H1 (cell line): ENCODE results near the gene ANKRD36. TPM values are rescaled to one million over a fixed set of nuclear protein-coding genes. Genes with fewer than 3 reads are reported as not detected.
A peak's percentile ranks its signal among the peaks of the same experiment; 100 is the strongest.
"Not testable (repeated sequence)": the region's sequence is repeated elsewhere in the genome, so short reads cannot be mapped to it uniquely, and the experiment has no call there.

Experiments used
- CTCF ChIA-PET: fragments of 300-600 bp; sonication (Branson Sonifier 250); formaldehyde crosslinking; loops from one replicate; lab custom pipeline; 2021; ENCODE audit not compliant: partially characterized antibody; lab: Charles Lee
- POLR2A ChIA-PET: fragments of 300-600 bp; sonication (Branson Sonifier 250); formaldehyde crosslinking; loops from one replicate; lab custom pipeline; 2021; ENCODE audit warnings: inconsistent platforms; ENCODE audit not compliant: partially characterized antibody; lab: Charles Lee
- DNase-seq, 2 experiments: peaks; one replicate each; pipeline versions ENCODE4 v3.0.0 to v3.0.0-alpha.2; 2010 to 2022; ENCODE audit warnings: low spot score in 2 of 2, low read depth in 1 of 2, mixed read lengths in 1 of 2
- FAIRE-seq: peaks from 2 replicates; lab custom pipeline; 2011; peaks lifted over from hg19 to GRCh38; lab: Jason Lieb, UNC
- H2AFZ ChIP-seq: 2 replicates; pipeline ENCODE4 v1.8.1; 2012; ENCODE audit warnings: low read length, inconsistent platforms
- H2AK5ac ChIP-seq: 2 replicates; pipeline ENCODE4 v1.6.1; 2013; ENCODE audit warnings: low read depth, low read length
- H2BK120ac ChIP-seq: replicated peaks from 2 replicates; pipeline ENCODE3; 2013; ENCODE audit warnings: low read depth, low read length, inconsistent platforms
- H2BK12ac ChIP-seq: 2 replicates; pipeline ENCODE4 v1.6.1; 2013; ENCODE audit warnings: low read depth, low read length
- H2BK15ac ChIP-seq: 2 replicates; pipeline ENCODE4 v1.6.1; 2013; ENCODE audit warnings: low read length
- H2BK20ac ChIP-seq: 2 replicates; pipeline ENCODE4 v1.6.1; 2013; ENCODE audit warnings: low read length
- H2BK5ac ChIP-seq: 2 replicates; pipeline ENCODE4 v1.6.1; 2013; ENCODE audit warnings: low read depth, low read length
- H3K14ac ChIP-seq: 2 replicates; pipeline ENCODE4 v1.6.1; 2013; ENCODE audit warnings: inconsistent platforms; ENCODE audit not compliant: insufficient read length
- H3K18ac ChIP-seq: 2 replicates; pipeline ENCODE4 v1.6.1; 2013; ENCODE audit warnings: low read length; ENCODE audit errors: extremely low read depth
- H3K23ac ChIP-seq: 2 replicates; pipeline ENCODE4 v1.6.1; 2013; ENCODE audit warnings: inconsistent platforms; ENCODE audit not compliant: insufficient read length
- H3K23me2 ChIP-seq: 2 replicates; pipeline ENCODE4 v1.6.1; 2013; ENCODE audit warnings: low read depth, low read length
- H3K27ac ChIP-seq: 2 replicates; pipeline ENCODE4 v1.6.1; 2011; ENCODE audit warnings: low read depth, low read length, inconsistent platforms
- H3K27me3 ChIP-seq, 4 experiments: replicated peaks in 1 of 4; 1 replicate in 1 of 4; 2 replicates in 3 of 4; pipeline versions ENCODE4 v1.6.1 to v1.8.1; 2011 to 2013; ENCODE audit warnings: low read length in 3 of 4, mild to moderate bottlenecking in 3 of 4, inconsistent platforms in 2 of 4, mixed read lengths in 2 of 4, moderate library complexity in 1 of 4; ENCODE audit not compliant: control insufficient read depth in 3 of 4, insufficient read depth in 3 of 4; ENCODE audit errors: extremely low read depth in 1 of 4
- H3K36me3 ChIP-seq, 4 experiments: 2 replicates each; pipeline versions ENCODE4 v1.6.1 to v1.8.1; 2011 to 2013; ENCODE audit warnings: mild to moderate bottlenecking in 4 of 4, low read length in 3 of 4, moderate library complexity in 2 of 4, control low read depth in 1 of 4, inconsistent platforms in 1 of 4; ENCODE audit not compliant: insufficient read depth in 4 of 4, control insufficient read depth in 2 of 4
- H3K4ac ChIP-seq: replicated peaks from 2 replicates; pipeline ENCODE3; 2013; ENCODE audit warnings: low read length, low read depth, mixed read lengths, inconsistent platforms; ENCODE audit not compliant: insufficient read length
- H3K4me1 ChIP-seq, 4 experiments: replicated peaks in 1 of 4; 1 replicate in 1 of 4; 2 replicates in 3 of 4; pipeline versions ENCODE4 v1.6.1 to v1.8.1; 2011 to 2013; ENCODE audit warnings: low read length in 3 of 4, inconsistent platforms in 2 of 4, mixed read lengths in 1 of 4; ENCODE audit not compliant: insufficient read depth in 4 of 4, control insufficient read depth in 3 of 4
- H3K4me2 ChIP-seq, 2 experiments: 2 replicates each; pipeline versions ENCODE4 v1.6.1 to v1.8.1; 2011 to 2013; ENCODE audit warnings: low read depth in 2 of 2, low read length in 2 of 2, control low read depth in 1 of 2, inconsistent platforms in 1 of 2, mild to moderate bottlenecking in 1 of 2; ENCODE audit not compliant: insufficient read depth in 1 of 2
- H3K4me3 ChIP-seq, 4 experiments: fragments of 200-600, 300-600 bp in 1 of 4; sonication (generic), shearing (Covaris generic), sonication (Bioruptor Twin) in 1 of 4; 2 replicates each; pipeline versions ENCODE4 v1.5.1 to v1.8.1; 2011 to 2016; ENCODE audit warnings: low read length in 4 of 4, low read depth in 3 of 4, control low read depth in 2 of 4, inconsistent platforms in 2 of 4, mild to moderate bottlenecking in 2 of 4, mixed read lengths in 1 of 4, moderate library complexity in 1 of 4; ENCODE audit not compliant: insufficient read depth in 2 of 4; ENCODE audit errors: extremely low read depth in 1 of 4
- H3K56ac ChIP-seq: replicated peaks from 2 replicates; pipeline ENCODE3; 2013; ENCODE audit warnings: low read depth, mild to moderate bottlenecking, mixed read lengths, low read length, inconsistent platforms; ENCODE audit not compliant: insufficient read length
- H3K79me1 ChIP-seq: 2 replicates; pipeline ENCODE4 v1.6.1; 2013; ENCODE audit warnings: low read depth, low read length, control low read depth
- H3K79me2 ChIP-seq, 2 experiments: 2 replicates each; pipeline versions ENCODE4 v1.6.1 to v1.8.1; 2012 to 2013; ENCODE audit warnings: low read length in 2 of 2, mild to moderate bottlenecking in 2 of 2, inconsistent platforms in 1 of 2; ENCODE audit not compliant: insufficient read depth in 2 of 2, control insufficient read depth in 1 of 2
- H3K9ac ChIP-seq, 4 experiments: replicated peaks in 1 of 4; 1 replicate in 1 of 4; 2 replicates in 3 of 4; pipeline versions ENCODE4 v1.6.1 to v1.8.1; 2011 to 2013; ENCODE audit warnings: low read depth in 3 of 4, low read length in 3 of 4, control low read depth in 2 of 4, mild to moderate bottlenecking in 2 of 4, moderate library complexity in 2 of 4, inconsistent platforms in 1 of 4; ENCODE audit errors: extremely low read depth in 1 of 4
- H3K9me3 ChIP-seq, 2 experiments: 2 replicates each; pipeline versions ENCODE4 v1.6.1 to v1.8.1; 2012 to 2013; ENCODE audit warnings: mild to moderate bottlenecking in 2 of 2, moderate library complexity in 2 of 2, control low read depth in 1 of 2, inconsistent platforms in 1 of 2, low read depth in 1 of 2, low read length in 1 of 2, mixed read lengths in 1 of 2; ENCODE audit not compliant: insufficient read depth in 2 of 2
- H4K20me1 ChIP-seq, 2 experiments: replicated peaks in 1 of 2; 2 replicates each; pipeline versions ENCODE3 to v1.8.1; 2011 to 2013; ENCODE audit warnings: inconsistent platforms in 2 of 2, low read length in 2 of 2, mild to moderate bottlenecking in 1 of 2; ENCODE audit not compliant: insufficient read depth in 2 of 2, control insufficient read depth in 1 of 2
- H4K5ac ChIP-seq: 2 replicates; pipeline ENCODE4 v1.6.1; 2013; ENCODE audit warnings: low read length, low read depth, mixed read lengths, inconsistent platforms; ENCODE audit not compliant: insufficient read length
- H4K8ac ChIP-seq: 2 replicates; pipeline ENCODE4 v1.8.0; 2013; ENCODE audit warnings: mild to moderate bottlenecking, moderate library complexity, low read length, inconsistent platforms; ENCODE audit not compliant: insufficient read depth; ENCODE audit errors: extremely low read depth
- H4K91ac ChIP-seq: replicated peaks from 2 replicates; pipeline ENCODE3; 2013; ENCODE audit warnings: low read length, mixed read lengths, inconsistent platforms; ENCODE audit not compliant: insufficient read length
- KDM5A ChIP-seq: fragments of 200-600 bp; IDR thresholded peaks from 2 replicates; pipeline ENCODE4 v1.7.1; 2012; ENCODE audit warnings: mild to moderate bottlenecking, low read length, inconsistent platforms, mixed read lengths
- RAD21 ChIP-seq, 2 experiments: IDR thresholded peaks in 1 of 2; conservative IDR thresholded peaks in 1 of 2; 2 replicates each; pipeline ENCODE4 v1.6.1; 2011; ENCODE audit warnings: low read depth in 2 of 2, low read length in 2 of 2, improper control_type of control experiment in 1 of 2, inconsistent platforms in 1 of 2, mild to moderate bottlenecking in 1 of 2, moderate library complexity in 1 of 2
- WGBS, 2 experiments: shearing (Covaris generic) in 1 of 2; methylation state at CpG; one replicate each; pipeline versions ENCODE4 v1.1.6 to v1.1.7; 2013 to 2015; ENCODE audit warnings: low lambda C conversion rate in 2 of 2, mixed read lengths in 2 of 2, inconsistent platforms in 1 of 2, low coverage in 1 of 2, missing lambda C conversion rate in 1 of 2; ENCODE audit not compliant: insufficient replicate concordance in 2 of 2, insufficient coverage in 1 of 2, insufficient read length in 1 of 2; ENCODE audit errors: extremely low coverage in 1 of 2, missing lambda C conversion rate in 1 of 2; 5-methylcytosine and 5-hydroxymethylcytosine counted together
- polyA plus RNA-seq, 7 experiments: library from polyadenylated mRNA; depleted of rRNA in 3 of 7; stranded (reverse) in 5 of 7; unstranded in 2 of 7; fragments of >200 nt in 5 of 7; fragments of 200-250 nt in 2 of 7; gene quantifications; 1 replicate in 5 of 7; 2 replicates in 1 of 7; 4 replicates in 1 of 7; pipeline versions ENCODE4 v1.2.1 to v1.2.3, GENCODE V29; 2011 to 2013; ENCODE audit warnings: missing spikeins in 2 of 7, mixed read lengths in 2 of 7
- total RNA-seq: library from RNA; stranded (reverse); fragmentation: NEBNext Ultra II Directional; extraction: Animal tissue kit (Norgen Biotek cat#: 25700); gene quantifications from 2 replicates; pipeline ENCODE4 v1.2.1, GENCODE V29; 2021
- TF ChIP-seq, protein P1 (sequence below), 3 experiments: IDR thresholded peaks; 1 replicate in 2 of 3; 2 replicates in 1 of 3; pipeline versions ENCODE4 v1.5.1 to v1.6.1; 2011; ENCODE audit warnings: low read length in 3 of 3, mild to moderate bottlenecking in 3 of 3, inconsistent platforms in 2 of 3, low read depth in 1 of 3, moderate library complexity in 1 of 3; ENCODE audit not compliant: insufficient read depth in 1 of 3; ENCODE audit errors: control extremely low read depth in 1 of 3
- TF ChIP-seq, protein P2 (sequence below): IDR thresholded peaks from 2 replicates; pipeline ENCODE4 v1.6.1; 2012; ENCODE audit warnings: inconsistent platforms
- TF ChIP-seq, protein P3 (sequence below): IDR thresholded peaks from 2 replicates; pipeline ENCODE4 v1.6.1; 2012; ENCODE audit warnings: inconsistent platforms

The ANKRD36 gene
- total and polyA plus RNA-seq, 2 of the 8 experiments (the other 6 are each of a cell fraction or from before 2014, with no cell fraction given), result 2.7 to 12.3 TPM

DNA sequence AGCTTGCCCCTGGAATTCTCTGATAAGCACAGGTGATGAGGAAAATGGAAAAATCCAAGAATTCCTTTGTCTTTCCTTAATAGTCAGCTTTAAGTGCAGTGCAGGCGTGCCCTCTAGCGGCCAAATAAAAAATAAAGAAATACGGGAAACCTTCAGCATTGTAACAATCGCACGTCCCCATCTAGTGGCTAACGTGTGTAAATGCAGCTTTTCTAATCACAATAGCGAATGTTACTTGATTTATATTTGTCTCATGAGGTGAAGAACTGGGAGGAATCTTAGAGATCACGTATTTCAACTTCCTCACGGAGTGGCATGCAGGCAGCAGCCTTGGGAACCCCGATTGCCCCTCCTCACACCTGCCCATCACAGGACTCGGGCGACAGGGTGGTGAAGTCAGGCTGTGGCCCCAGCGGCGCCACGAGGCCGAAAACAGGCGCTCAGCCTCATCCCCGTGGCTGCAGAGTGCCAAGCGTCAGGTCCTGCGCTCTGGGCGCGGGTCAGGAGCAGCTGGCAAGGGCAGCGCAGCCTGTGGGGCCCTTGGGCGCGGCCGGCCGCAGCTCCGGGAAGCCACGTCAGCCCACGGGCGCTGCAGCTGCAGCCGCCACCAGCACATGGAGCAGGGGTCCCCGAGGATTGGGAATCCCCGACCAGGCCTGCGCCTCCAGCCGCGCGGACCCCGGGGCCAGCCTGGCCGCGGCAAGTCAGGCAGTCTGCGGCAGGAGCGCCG is 468 bp upstream of the ANKRD36 start:
- H3K9ac ChIP-seq, result peak overlapping the region in 2 of 4 experiments; percentile 34; a peak in 2 of 7 replicates
- H3K56ac ChIP-seq, H2BK12ac ChIP-seq, H3K14ac ChIP-seq, H3K36me3 ChIP-seq, H3K27me3 ChIP-seq, H3K27ac ChIP-seq, H2BK15ac ChIP-seq, H3K4ac ChIP-seq, H3K79me1 ChIP-seq, H2BK5ac ChIP-seq, H2BK20ac ChIP-seq, H3K23ac ChIP-seq, H3K23me2 ChIP-seq, H4K8ac ChIP-seq, H3K9me3 ChIP-seq, H3K18ac ChIP-seq, H2AK5ac ChIP-seq, H2AFZ ChIP-seq, POLR2A ChIA-PET, H3K4me1 ChIP-seq, H2BK120ac ChIP-seq, H4K91ac ChIP-seq, H3K79me2 ChIP-seq, H4K20me1 ChIP-seq: not testable (repeated sequence)
- CTCF ChIA-PET, result interaction anchor here (0.6 to 2.5 kb wide), 26 partner anchors 14 to 563 kb away, joined by 3 to 13 read pairs (median 4); partner anchors contain the start of gene ANKRD39
- H3K4me3 ChIP-seq, result peak overlapping the region; percentile 47 to 87 (median 60)
- peak overlapping the region; percentile 33 to 100 for H3K4me2 ChIP-seq
- DNase-seq, result peak; percentile 10 to 79
- WGBS, 2 experiments, result 1% methylated on average over 23 of the region's 44 CpGs; no CpG with 5 or more reads in 1 of the 2 experiments
- FAIRE-seq, result peak; percentile 36
- H4K5ac ChIP-seq, result peak overlapping the region; percentile 43
- TF ChIP-seq KDM5A (peak; percentile 53; the same call in 1 of the 2 replicates), RAD21 (IDR thresholded peaks at IDR 0.05 in 1 of 2, conservative IDR thresholded peaks at IDR 0.05 in 1 of 2; ENCODE audit: low read depth in 2 of 2, low read length in 2 of 2) (peak; percentile 72 to 75)
- TF ChIP-seq, protein P1, sequence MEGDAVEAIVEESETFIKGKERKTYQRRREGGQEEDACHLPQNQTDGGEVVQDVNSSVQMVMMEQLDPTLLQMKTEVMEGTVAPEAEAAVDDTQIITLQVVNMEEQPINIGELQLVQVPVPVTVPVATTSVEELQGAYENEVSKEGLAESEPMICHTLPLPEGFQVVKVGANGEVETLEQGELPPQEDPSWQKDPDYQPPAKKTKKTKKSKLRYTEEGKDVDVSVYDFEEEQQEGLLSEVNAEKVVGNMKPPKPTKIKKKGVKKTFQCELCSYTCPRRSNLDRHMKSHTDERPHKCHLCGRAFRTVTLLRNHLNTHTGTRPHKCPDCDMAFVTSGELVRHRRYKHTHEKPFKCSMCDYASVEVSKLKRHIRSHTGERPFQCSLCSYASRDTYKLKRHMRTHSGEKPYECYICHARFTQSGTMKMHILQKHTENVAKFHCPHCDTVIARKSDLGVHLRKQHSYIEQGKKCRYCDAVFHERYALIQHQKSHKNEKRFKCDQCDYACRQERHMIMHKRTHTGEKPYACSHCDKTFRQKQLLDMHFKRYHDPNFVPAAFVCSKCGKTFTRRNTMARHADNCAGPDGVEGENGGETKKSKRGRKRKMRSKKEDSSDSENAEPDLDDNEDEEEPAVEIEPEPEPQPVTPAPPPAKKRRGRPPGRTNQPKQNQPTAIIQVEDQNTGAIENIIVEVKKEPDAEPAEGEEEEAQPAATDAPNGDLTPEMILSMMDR (IDR thresholded peaks at IDR 0.05; ENCODE audit: control extremely low read depth in 1 of 3, insufficient read depth in 1 of 3, low read depth in 1 of 3, low read length in 3 of 3), result peak in 1 of 3 experiments; percentile 87; a peak in 2 of 4 replicates
- TF ChIP-seq, protein P2, sequence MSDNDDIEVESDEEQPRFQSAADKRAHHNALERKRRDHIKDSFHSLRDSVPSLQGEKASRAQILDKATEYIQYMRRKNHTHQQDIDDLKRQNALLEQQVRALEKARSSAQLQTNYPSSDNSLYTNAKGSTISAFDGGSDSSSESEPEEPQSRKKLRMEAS, result peak; percentile 79
- TF ChIP-seq, protein P3, sequence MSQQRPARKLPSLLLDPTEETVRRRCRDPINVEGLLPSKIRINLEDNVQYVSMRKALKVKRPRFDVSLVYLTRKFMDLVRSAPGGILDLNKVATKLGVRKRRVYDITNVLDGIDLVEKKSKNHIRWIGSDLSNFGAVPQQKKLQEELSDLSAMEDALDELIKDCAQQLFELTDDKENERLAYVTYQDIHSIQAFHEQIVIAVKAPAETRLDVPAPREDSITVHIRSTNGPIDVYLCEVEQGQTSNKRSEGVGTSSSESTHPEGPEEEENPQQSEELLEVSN, result peak; percentile 64; the same call in 1 of the 2 replicates
- TF ChIP-seq, all 59 proteins: peak for 5; not testable (repeated sequence) for 54
